Endodermal cell (in vitro differentiated cells): ENCODE results near the gene ZBTB46. TPM values are rescaled to one million over a fixed set of nuclear protein-coding genes. Genes with fewer than 3 reads are reported as not detected.
A peak's percentile ranks its signal among the peaks of the same experiment; 100 is the strongest.
"Not testable (repeated sequence)": the region's sequence is repeated elsewhere in the genome, so short reads cannot be mapped to it uniquely, and the experiment has no call there.

Source experiments
- DNase-seq: peaks from one replicate; pipeline ENCODE4 v3.0.0-alpha.2; 2017
- H3K27ac ChIP-seq: 2 replicates; pipeline ENCODE4 v1.5.1; 2013; ENCODE audit warnings: mild to moderate bottlenecking, low read depth, low read length, moderate library complexity
- H3K27me3 ChIP-seq: 2 replicates; pipeline ENCODE4 v1.6.1; 2013; ENCODE audit warnings: mild to moderate bottlenecking, low read length, moderate library complexity; ENCODE audit not compliant: insufficient read depth, control insufficient read depth, poor library complexity, severe bottlenecking
- H3K36me3 ChIP-seq: 2 replicates; pipeline ENCODE4 v1.7.0; 2013; ENCODE audit warnings: mild to moderate bottlenecking, low read length, moderate library complexity; ENCODE audit not compliant: control insufficient read depth, insufficient read depth
- H3K4me1 ChIP-seq: one replicate; pipeline ENCODE4 v1.7.0; 2013; ENCODE audit warnings: low read length; ENCODE audit not compliant: control insufficient read depth, insufficient read depth
- H3K4me3 ChIP-seq: 2 replicates; pipeline ENCODE4 v1.5.1; 2013; ENCODE audit warnings: mild to moderate bottlenecking, low read length, moderate library complexity
- H3K9ac ChIP-seq: 2 replicates; pipeline ENCODE4 v1.6.1; 2013; ENCODE audit warnings: mild to moderate bottlenecking, low read length, moderate library complexity; ENCODE audit not compliant: poor library complexity, severe bottlenecking; ENCODE audit errors: extremely low read depth
- H3K9me3 ChIP-seq: 2 replicates; pipeline ENCODE4 v1.6.1; 2013; ENCODE audit warnings: mild to moderate bottlenecking, low read length, moderate library complexity; ENCODE audit not compliant: control insufficient read depth
- H3K27ac Mint-ChIP-seq: 2 replicates; pipeline ENCODE4 v1.8.0; 2020; ENCODE audit warnings: mixed read lengths
- H3K27me3 Mint-ChIP-seq: 2 replicates; pipeline ENCODE4 v1.8.0; 2021; ENCODE audit warnings: mild to moderate bottlenecking, mixed read lengths; ENCODE audit not compliant: insufficient read depth
- H3K36me3 Mint-ChIP-seq: 2 replicates; pipeline ENCODE4 v1.8.0; 2020; ENCODE audit warnings: low read depth, mixed read lengths
- H3K4me1 Mint-ChIP-seq: 2 replicates; pipeline ENCODE4 v1.8.0; 2020; ENCODE audit warnings: mixed read lengths
- H3K4me3 Mint-ChIP-seq: 2 replicates; pipeline ENCODE4 v1.8.0; 2020; ENCODE audit warnings: mild to moderate bottlenecking, moderate library complexity, mixed read lengths
- H3K9me3 Mint-ChIP-seq: 2 replicates; pipeline ENCODE4 v1.8.0; 2020; ENCODE audit warnings: mild to moderate bottlenecking, mixed read lengths
- WGBS, 2 experiments: methylation state at CpG; one replicate each; pipeline versions ENCODE4 v1.1.5 to v1.1.7; 2013; ENCODE audit warnings: missing lambda C conversion rate in 2 of 2, mixed read lengths in 1 of 2; ENCODE audit not compliant: insufficient coverage in 1 of 2, insufficient read length in 1 of 2; 5-methylcytosine and 5-hydroxymethylcytosine counted together
- total RNA-seq, 2 donors: library from RNA; stranded (reverse); fragmentation: NEBNext Ultra II Directional in 1 of 2; extraction: Animal tissue kit (Norgen Biotek cat#: 25700) in 1 of 2; gene quantifications; 2 replicates in 1 of 2; 3 replicates in 1 of 2; pipeline ENCODE4 v1.2.1, GENCODE V29; 2021
- TF ChIP-seq, protein P1 (sequence below): fragments of 200-600 bp; sonication (generic); conservative IDR thresholded peaks from 2 replicates; pipeline ENCODE4 v1.5.0; 2021; ENCODE audit warnings: antibody characterized with exemption, mild to moderate bottlenecking

Gene ZBTB46
- total RNA-seq, 2 donors from 2014 or later, result 24.9 to 25.9 TPM

- TF ChIP-seq, protein P1, sequence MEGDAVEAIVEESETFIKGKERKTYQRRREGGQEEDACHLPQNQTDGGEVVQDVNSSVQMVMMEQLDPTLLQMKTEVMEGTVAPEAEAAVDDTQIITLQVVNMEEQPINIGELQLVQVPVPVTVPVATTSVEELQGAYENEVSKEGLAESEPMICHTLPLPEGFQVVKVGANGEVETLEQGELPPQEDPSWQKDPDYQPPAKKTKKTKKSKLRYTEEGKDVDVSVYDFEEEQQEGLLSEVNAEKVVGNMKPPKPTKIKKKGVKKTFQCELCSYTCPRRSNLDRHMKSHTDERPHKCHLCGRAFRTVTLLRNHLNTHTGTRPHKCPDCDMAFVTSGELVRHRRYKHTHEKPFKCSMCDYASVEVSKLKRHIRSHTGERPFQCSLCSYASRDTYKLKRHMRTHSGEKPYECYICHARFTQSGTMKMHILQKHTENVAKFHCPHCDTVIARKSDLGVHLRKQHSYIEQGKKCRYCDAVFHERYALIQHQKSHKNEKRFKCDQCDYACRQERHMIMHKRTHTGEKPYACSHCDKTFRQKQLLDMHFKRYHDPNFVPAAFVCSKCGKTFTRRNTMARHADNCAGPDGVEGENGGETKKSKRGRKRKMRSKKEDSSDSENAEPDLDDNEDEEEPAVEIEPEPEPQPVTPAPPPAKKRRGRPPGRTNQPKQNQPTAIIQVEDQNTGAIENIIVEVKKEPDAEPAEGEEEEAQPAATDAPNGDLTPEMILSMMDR, result no peak
- H3K9me3 ChIP-seq, result no peaks in the 10 kb centered on the region
- peak; percentile 71 for DNase-seq
- 62 to 73% methylated on average over 18 to 19 of the region's 19 CpGs for WGBS, 2 experiments
- H3K9ac ChIP-seq, result no peak overlapping the region
- Mint-ChIP-seq H3K36me3 (peaks cover 25% of the 10 kb centered on the region), H3K27ac (peak overlapping the region; percentile 44), H3K9me3 (no peaks in the 10 kb centered on the region), H3K4me1 (peaks cover 11% of the 10 kb centered on the region), H3K4me3 (no peak overlapping the region), H3K27me3 (no peaks in the 10 kb centered on the region)
- H3K4me1 ChIP-seq, result no peaks in the 10 kb centered on the region
- no peaks in the 10 kb centered on the region for H3K27me3 ChIP-seq
- H3K4me3 ChIP-seq, result no peak overlapping the region
- no peaks in the 10 kb centered on the region for H3K36me3 ChIP-seq
- H3K27ac ChIP-seq, result no peak overlapping the region
These were observed 52.9 kb downstream of the ZBTB46 start for GRCh38 chr20:63778034-63778752.

DNA sequence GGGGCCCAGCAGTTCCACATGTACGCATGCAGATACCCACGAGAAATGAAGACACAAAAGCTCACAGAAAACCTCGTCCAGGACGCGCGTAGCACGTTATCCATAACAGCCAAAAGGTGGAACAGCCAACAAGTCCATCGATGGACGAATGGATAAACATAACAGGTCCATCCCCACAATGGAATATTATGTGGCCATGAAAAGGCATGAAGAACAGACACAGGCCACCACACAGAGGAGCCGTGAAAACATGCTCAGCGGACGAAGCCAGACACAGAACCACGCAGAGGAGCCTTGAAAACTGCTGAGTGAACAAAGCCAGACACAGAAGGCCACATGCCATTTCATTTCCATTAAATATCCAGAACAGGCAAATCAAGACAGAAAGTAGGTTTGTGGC, 53.5 kb downstream of the ZBTB46 start:
- Histone ChIP-seq H3K4me1 (no peaks in the 10 kb centered on the region), H3K9me3 (no peaks in the 10 kb centered on the region), H3K27me3 (no peaks in the 10 kb centered on the region), H3K27ac (no peak overlapping the region), H3K4me3 (no peak overlapping the region), H3K36me3 (no peaks in the 10 kb centered on the region), H3K9ac (no peak overlapping the region)
- no peak overlapping the region for H3K4me3 Mint-ChIP-seq
- no peaks in the 10 kb centered on the region for H3K9me3 Mint-ChIP-seq
- H3K27me3 Mint-ChIP-seq, result no peaks in the 10 kb centered on the region
- H3K27ac Mint-ChIP-seq, result peak overlapping the region; percentile 44
- peaks cover 11% of the 10 kb centered on the region for H3K4me1 Mint-ChIP-seq
- peaks cover 25% of the 10 kb centered on the region for H3K36me3 Mint-ChIP-seq
- WGBS, 2 experiments, result 94 to 96% methylated on average over 10 to 13 of the region's 13 CpGs
- TF ChIP-seq, protein P1, result no peak
- DNase-seq, result no peak

DNA sequence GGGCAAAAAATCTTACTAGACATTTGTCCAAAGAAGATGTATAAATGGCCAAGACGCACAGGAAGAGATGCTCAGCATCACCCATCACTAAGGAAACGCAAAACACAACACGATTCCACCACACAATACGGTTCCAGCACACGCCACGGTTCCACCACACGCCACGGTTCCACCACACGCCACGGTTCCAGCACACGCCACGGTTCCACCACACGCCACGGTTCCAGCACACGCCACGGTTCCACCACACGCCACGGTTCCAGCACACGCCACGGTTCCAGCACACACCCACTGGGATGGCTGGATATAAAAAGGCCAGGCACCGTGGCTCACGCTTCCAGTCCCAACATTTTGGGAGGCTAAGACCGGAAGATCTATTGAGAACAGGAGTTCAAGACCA, 54.2 kb downstream of the ZBTB46 start:
- not testable (repeated sequence) for DNase-seq, H3K4me3 Mint-ChIP-seq, H3K27ac Mint-ChIP-seq, H3K27ac ChIP-seq, H3K9me3 Mint-ChIP-seq, H3K27me3 ChIP-seq, H3K9me3 ChIP-seq, H3K27me3 Mint-ChIP-seq, H3K36me3 ChIP-seq, H3K9ac ChIP-seq, H3K4me1 ChIP-seq, H3K4me3 ChIP-seq
- Mint-ChIP-seq H3K36me3 (peaks cover 23% of the 10 kb centered on the region), H3K4me1 (peaks cover 11% of the 10 kb centered on the region)
- WGBS, 2 experiments, result 86 to 94% methylated on average over 2 to 23 of the region's 23 CpGs
